ENCODE data around the gene PRR20G. TPM values are rescaled to one million over a fixed set of nuclear protein-coding genes. Genes with fewer than 3 reads are reported as not detected.
A peak's percentile ranks its signal among the peaks of the same experiment; 100 is the strongest.

Gene PRR20G
- total and polyA plus RNA-seq, 9 of the 15 experiments (the other 6 are each of a cell fraction or from before 2014, with no cell fraction given), result not detected

DNA sequence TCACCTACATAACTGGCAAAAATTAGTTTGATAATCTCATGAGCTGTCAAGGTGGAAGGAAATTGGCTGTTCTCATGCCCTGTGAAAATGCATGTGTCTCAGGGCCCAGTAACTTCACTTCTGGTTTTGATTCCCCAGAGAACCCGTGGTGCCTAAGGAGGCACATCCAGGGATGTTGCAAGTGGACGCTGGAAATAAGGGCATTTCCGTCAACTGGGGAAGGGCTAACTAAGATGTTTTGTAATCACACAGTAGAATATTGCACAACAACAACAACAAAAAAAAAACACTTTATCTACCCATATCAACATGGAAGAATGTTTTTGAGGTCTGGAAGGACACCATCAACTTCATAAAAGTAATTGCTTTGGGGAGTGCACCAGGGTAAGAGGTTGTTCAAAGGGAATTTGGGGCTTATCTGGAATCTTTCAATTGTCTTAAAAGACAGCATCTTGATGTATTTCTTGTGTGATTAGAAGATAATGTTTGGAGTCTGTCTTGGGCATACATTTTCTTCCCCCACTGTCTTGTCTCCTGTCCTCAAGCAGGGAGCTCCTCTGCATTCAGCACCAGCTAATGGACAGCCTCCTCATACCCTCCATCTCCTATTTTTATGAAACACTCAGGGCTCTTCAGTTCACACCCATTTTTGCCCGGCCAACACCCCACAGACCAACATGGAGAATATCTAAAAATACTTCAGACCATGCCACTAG lies 37.2 kb upstream of the PRR20G start:
- Histone ChIP-seq H2AFZ (ENCODE audit: low read depth, low read length) (no peak overlapping the region), H3K4me1 (replicated peaks in 1 of 2; ENCODE audit: control insufficient read depth in 2 of 2, insufficient read depth in 2 of 2, low read length in 2 of 2) (no peaks in the 10 kb centered on the region), H3K9me3 (replicated peaks; ENCODE audit: control insufficient read depth, insufficient read depth, low read depth, low read length) (no peaks in the 10 kb centered on the region), H3K27me3 (ENCODE audit: control insufficient read depth in 2 of 2, insufficient read depth in 2 of 2, low read length in 2 of 2) (no peaks in the 10 kb centered on the region), H3K79me2 (ENCODE audit: control insufficient read depth, insufficient read depth, low read length) (no peaks in the 10 kb centered on the region), H3K4me3 (no peak overlapping the region), H3K27ac (ENCODE audit: extremely low read depth, low read depth, low read length) (no peak overlapping the region), H3K4me2 (ENCODE audit: insufficient read depth, low read length) (no peak overlapping the region), H3K9me1 (ENCODE audit: control insufficient read depth, insufficient read depth, low read length) (no peaks in the 10 kb centered on the region), H3K9ac (ENCODE audit: insufficient read depth in 1 of 2, low read depth in 2 of 2, low read length in 2 of 2) (no peak overlapping the region), H4K20me1 (replicated peaks; ENCODE audit: control insufficient read depth, insufficient read depth, low read length) (no peaks in the 10 kb centered on the region), H3K36me3 (ENCODE audit: control insufficient read depth, insufficient read depth, low read length) (no peaks in the 10 kb centered on the region)
- in situ Hi-C loops (cut with MboI) (no loop called here), intact Hi-C loops (cut with micrococcal nuclease) (no loop called here)
- no TSS peak for BruUV-seq (replicated peaks)
- WGBS (ENCODE audit: insufficient coverage, low coverage, missing lambda C conversion rate), result 0% methylated on average over 4 of the region's 4 CpGs
- ATAC-seq, result no peak
- POLR2A ChIA-PET, result interaction anchor here (0.6 to 1.0 kb wide), 2 partner anchors 11 to 121 kb away, joined by 3 read pairs; no protein-coding TSS in a partner anchor
- FAIRE-seq, result no peak
- DNase-seq (ENCODE audit: extremely low read depth in 1 of 4, low spot score in 3 of 4), result no peak
- CTCF ChIA-PET (ENCODE audit: low intra/inter-chr PET ratio), result no interaction called here
- no peak for TF ChIP-seq STAT5B (CRISPR knock-in tag; IDR thresholded peaks at IDR 0.05)
- TF ChIP-seq NCOA1 (IDR thresholded peaks at IDR 0.05; ENCODE audit: low read depth), result no peak
- TF ChIP-seq KDM5B (IDR thresholded peaks at IDR 0.05; ENCODE audit: insufficient replicate concordance, low read depth, low read length), result no peak
- TF ChIP-seq LCOR (CRISPR knock-in tag; IDR thresholded peaks at IDR 0.05), result no peak
- no peak for TF ChIP-seq ZNF175 (CRISPR knock-in tag; IDR thresholded peaks at IDR 0.05; ENCODE audit: low read depth)
- TF ChIP-seq MYC (IDR thresholded peaks at IDR 0.05; ENCODE audit: low read depth, low read length), result no peak
- TF ChIP-seq MYC (CRISPR knock-in tag; IDR thresholded peaks at IDR 0.05; ENCODE audit: borderline replicate concordance, low read depth), result no peak
- TF ChIP-seq, protein P1, sequence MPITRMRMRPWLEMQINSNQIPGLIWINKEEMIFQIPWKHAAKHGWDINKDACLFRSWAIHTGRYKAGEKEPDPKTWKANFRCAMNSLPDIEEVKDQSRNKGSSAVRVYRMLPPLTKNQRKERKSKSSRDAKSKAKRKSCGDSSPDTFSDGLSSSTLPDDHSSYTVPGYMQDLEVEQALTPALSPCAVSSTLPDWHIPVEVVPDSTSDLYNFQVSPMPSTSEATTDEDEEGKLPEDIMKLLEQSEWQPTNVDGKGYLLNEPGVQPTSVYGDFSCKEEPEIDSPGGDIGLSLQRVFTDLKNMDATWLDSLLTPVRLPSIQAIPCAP (CRISPR knock-in tag; IDR thresholded peaks at IDR 0.05; ENCODE audit: borderline replicate concordance), result no peak
- TF ChIP-seq KAT8 (IDR thresholded peaks at IDR 0.05; ENCODE audit: low read depth), result no peak
- TF ChIP-seq TFE3 (CRISPR knock-in tag; IDR thresholded peaks at IDR 0.05), result no peak
- TF ChIP-seq CEBPB (tag; IDR thresholded peaks at IDR 0.05), result peak; percentile 19; the same call in 1 of the 2 replicates
- TF ChIP-seq ZNF239 (CRISPR knock-in tag; IDR thresholded peaks at IDR 0.05), result no peak
